Kidney (tissue), 14 donors: ENCODE measurements around the gene DAB1. TPM values are rescaled to one million over a fixed set of nuclear protein-coding genes. Genes with fewer than 3 reads are reported as not detected.
A peak's percentile ranks its signal among the peaks of the same experiment; 100 is the strongest.
"Not testable (repeated sequence)": the region's sequence is repeated elsewhere in the genome, so short reads cannot be mapped to it uniquely, and the experiment has no call there.

Experiments
- DNase-seq, 5 donors: peaks; one replicate each; pipeline ENCODE4 v3.0.0-alpha.2; 2013 to 2020
- FAIRE-seq: peaks from 2 replicates; lab custom pipeline; 2012; peaks lifted over from hg19 to GRCh38; lab: Jason Lieb, UNC
- H3K27ac ChIP-seq, 2 donors: one replicate each; pipeline ENCODE4 v1.7.0; 2013; ENCODE audit warnings: low read depth in 2 of 2, low read length in 2 of 2, inconsistent platforms in 1 of 2
- H3K27me3 ChIP-seq: one replicate; pipeline ENCODE4 v1.7.1; 2013; ENCODE audit warnings: low read length, inconsistent platforms; ENCODE audit not compliant: control insufficient read depth, insufficient read depth
- H3K36me3 ChIP-seq, 3 donors: one replicate each; pipeline versions ENCODE4 v1.7.0 to v1.7.1; 2013; ENCODE audit warnings: low read length in 3 of 3, control low read depth in 1 of 3, inconsistent platforms in 1 of 3; ENCODE audit not compliant: insufficient read depth in 3 of 3, control insufficient read depth in 2 of 3
- H3K4me1 ChIP-seq, 3 donors: one replicate each; pipeline versions ENCODE4 v1.7.0 to v1.7.1; 2013; ENCODE audit warnings: low read length in 3 of 3, inconsistent platforms in 1 of 3, low read depth in 1 of 3; ENCODE audit not compliant: control insufficient read depth in 2 of 3, insufficient read depth in 2 of 3
- H3K4me3 ChIP-seq, 3 donors: one replicate each; pipeline versions ENCODE4 v1.7.0 to v1.8.1; 2013; ENCODE audit warnings: low read length in 3 of 3, control low read depth in 1 of 3, inconsistent platforms in 1 of 3
- H3K9ac ChIP-seq, 3 donors: one replicate each; pipeline versions ENCODE4 v1.7.0 to v1.7.1; 2013; ENCODE audit warnings: low read length in 3 of 3, control low read depth in 1 of 3, inconsistent platforms in 1 of 3
- H3K9me3 ChIP-seq, 3 donors: one replicate each; pipeline versions ENCODE4 v1.7.0 to v1.7.1; 2013; ENCODE audit warnings: low read length in 3 of 3, control low read depth in 1 of 3, inconsistent platforms in 1 of 3; ENCODE audit not compliant: control insufficient read depth in 2 of 3, insufficient read depth in 1 of 3
- CTCF ChIP-seq: IDR thresholded peaks from 3 replicates; pipeline ENCODE4 v1.5.1; 2012; ENCODE audit warnings: mild to moderate bottlenecking, moderate library complexity, borderline replicate concordance; ENCODE audit not compliant: insufficient read depth; ENCODE audit errors: extremely low read depth
- intact Hi-C: fragments of 100-400 bp; cut with DNase I; formaldehyde crosslinking; loops from one replicate; pipeline ENCODE4 v1.11.1; 2022
- polyA plus RNA-seq: library from polyadenylated mRNA; stranded (reverse); fragments of 350-450 nt; fragmentation: Illumina TruSeq; extraction: RNeasy Lipid Tissue Mini Kit (QIAGEN cat#74804); gene quantifications from one replicate; pipeline ENCODE4 v1.2.3, GENCODE V29; 2014; ENCODE audit warnings: low read depth, low replicate concordance; ENCODE audit not compliant: insufficient read depth
- total RNA-seq: library from RNA; stranded (reverse); fragmentation: NEBNext Ultra II Directional; extraction: Animal tissue kit (Norgen Biotek cat#: 25700); gene quantifications from one replicate; pipeline ENCODE4 v1.2.1, GENCODE V29; 2021
- donor health status: control.
- donor health status: control.
- donor health status: control.
- donor health status: control.
- donor health status: control.
- donor health status: DM: yes; HTN: yes; CAD: no.
- donor health status: Normal renal cell carcinoma (clear cell type).

Gene DAB1
- total and polyA plus RNA-seq, 2 donors from 2014 or later, result 2.3 TPM; not detected in 1

- FAIRE-seq (no peak), DNase-seq (no peak)
Measured at GRCh38 chr1:57229998-57230397, 193.9 kb downstream of the DAB1 start.

GRCh38 chr1:57229076-57229475 lies 194.8 kb downstream of the DAB1 start:
- Histone ChIP-seq H3K27ac (no peak overlapping the region), H3K9me3 (no peaks in the 10 kb centered on the region), H3K4me3 (no peak overlapping the region), H3K4me1 (no peaks in the 10 kb centered on the region), H3K36me3 (no peaks in the 10 kb centered on the region), H3K27me3 (no peaks in the 10 kb centered on the region), H3K9ac (no peak overlapping the region)
- intact Hi-C loops, result no loop called here
- no peak for TF ChIP-seq CTCF
- DNase-seq (no peak), FAIRE-seq (no peak)

More at GRCh38 chr1:57229998-57230397, 193.9 kb downstream of the DAB1 start:
- no peak overlapping the region for H3K27ac ChIP-seq
- no peaks in the 10 kb centered on the region for H3K9me3 ChIP-seq
- intact Hi-C loops, result no loop called here
- H3K36me3 ChIP-seq, result no peaks in the 10 kb centered on the region
- H3K4me1 ChIP-seq, result no peaks in the 10 kb centered on the region
- TF ChIP-seq CTCF, result no peak
- H3K9ac ChIP-seq, result no peak overlapping the region
- no peaks in the 10 kb centered on the region for H3K27me3 ChIP-seq
- no peak overlapping the region for H3K4me3 ChIP-seq

- Histone ChIP-seq H3K36me3 (no peaks in the 10 kb centered on the region), H3K27ac (no peak overlapping the region), H3K9ac (no peak overlapping the region), H3K4me1 (no peaks in the 10 kb centered on the region), H3K27me3 (no peaks in the 10 kb centered on the region), H3K9me3 (no peaks in the 10 kb centered on the region), H3K4me3 (no peak overlapping the region)
- DNase-seq, result peak in 2 of 5 donors; percentile 18 to 39
- no peak for TF ChIP-seq CTCF
- no peak for FAIRE-seq
- intact Hi-C loops, result no loop called here
Measured at GRCh38 chr1:57222801-57223200, 201.1 kb downstream of the DAB1 start.

- no peak for TF ChIP-seq CTCF
- Histone ChIP-seq H3K36me3 (no peaks in the 10 kb centered on the region), H3K4me3 (no peak overlapping the region), H3K27ac (no peak overlapping the region), H3K4me1 (no peaks in the 10 kb centered on the region), H3K9ac (no peak overlapping the region), H3K27me3 (no peaks in the 10 kb centered on the region), H3K9me3 (no peaks in the 10 kb centered on the region)
- no peak for DNase-seq
- FAIRE-seq, result no peak
- intact Hi-C loops, result no loop called here
Measured at GRCh38 chr1:57222307-57222706, 201.6 kb downstream of the DAB1 start.

GRCh38 chr1:57220905-57221304 lies 203.0 kb downstream of the DAB1 start:
- H3K36me3 ChIP-seq, H3K9me3 ChIP-seq, intact Hi-C loops, H3K27ac ChIP-seq, H3K27me3 ChIP-seq, H3K4me3 ChIP-seq, H3K4me1 ChIP-seq, H3K9ac ChIP-seq, FAIRE-seq, DNase-seq: not testable (repeated sequence)
